Stimulated activated CD8-positive, alpha-beta memory T cell treated with anti-CD3 and anti-CD28 coated beads, Interleukin-12 subunit alpha, Interleukin-12 subunit beta, amount 100 ng/mL, for 24 hours (primary cell): Measurements from ENCODE around the gene ISG15.
"Not testable (repeated sequence)": the region's sequence is repeated elsewhere in the genome, so short reads cannot be mapped to it uniquely, and the experiment has no call there.

Experiments used
- DNase-seq: peaks from one replicate; pipeline ENCODE4 v3.0.0-alpha.2; 2020; ENCODE audit errors: extremely low read depth

The ISG15 gene

DNA sequence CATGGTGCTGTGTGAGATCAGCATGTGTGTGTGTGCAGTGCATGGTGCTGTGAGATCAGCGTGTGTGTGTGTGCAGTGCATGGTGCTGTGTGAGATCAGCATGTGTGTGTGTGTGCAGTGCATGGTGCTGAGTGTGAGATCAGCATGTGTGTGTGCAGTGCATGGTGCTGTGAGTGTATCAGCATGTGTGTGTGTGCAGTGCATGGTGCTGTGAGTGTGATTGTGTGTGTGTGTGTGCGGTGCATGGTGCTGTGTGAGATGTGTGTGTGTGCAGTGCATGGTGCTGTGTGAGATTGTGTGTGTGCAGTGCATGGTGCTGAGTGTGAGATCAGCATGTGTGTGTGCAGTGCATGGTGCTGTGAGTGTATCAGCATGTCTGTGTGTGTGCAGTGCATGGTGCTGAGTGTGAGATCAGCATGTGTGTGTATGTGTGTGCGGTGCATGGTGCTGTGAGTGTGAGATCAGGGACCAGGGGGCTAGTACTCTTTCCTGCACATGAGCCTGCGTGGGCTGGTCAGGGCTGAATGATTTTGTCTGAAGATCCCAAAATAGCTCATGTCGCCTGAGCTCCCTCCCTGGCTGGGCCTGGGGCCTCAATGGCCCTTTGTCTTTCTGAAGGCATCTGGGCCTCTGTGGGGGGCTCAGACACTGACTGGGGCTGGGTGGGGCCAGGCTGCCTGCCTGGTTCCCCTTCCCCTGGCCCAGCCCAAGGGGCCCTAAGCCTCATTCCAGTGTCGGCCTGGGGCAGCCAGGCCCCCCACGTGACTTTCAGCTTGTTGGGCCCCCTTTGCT, 17.8 kb downstream of the ISG15 start:
- not testable (repeated sequence) for DNase-seq

DNA sequence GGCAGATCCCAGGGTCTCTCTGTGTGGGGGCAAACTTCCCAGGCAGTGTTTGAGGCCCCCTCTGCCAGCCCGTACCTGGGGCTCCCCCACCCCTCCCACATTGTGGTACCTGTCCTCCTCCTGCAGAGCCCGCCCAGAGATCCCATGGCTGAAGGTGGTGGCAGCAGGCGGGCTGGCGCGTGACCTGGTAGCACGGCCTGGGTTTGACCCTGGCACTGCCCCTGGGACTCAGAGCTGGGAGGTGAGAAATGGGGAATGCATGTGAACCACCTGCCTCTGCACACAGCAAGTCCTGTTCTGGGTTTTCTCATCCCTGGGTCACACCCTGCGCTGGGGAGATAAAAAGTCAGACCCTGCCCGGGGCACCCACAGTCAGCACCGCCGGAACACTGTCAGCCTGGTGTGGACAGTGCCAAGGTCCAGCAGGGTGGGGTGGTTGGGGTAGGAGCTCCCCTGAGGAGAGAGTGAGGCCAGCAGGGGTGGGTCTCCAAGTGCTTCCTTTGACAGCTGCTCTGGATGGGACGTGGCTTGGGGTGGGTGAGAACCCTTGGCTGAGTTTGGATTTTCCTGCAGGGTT, 18.4 kb downstream of the ISG15 start:
- no peak for DNase-seq

DNA sequence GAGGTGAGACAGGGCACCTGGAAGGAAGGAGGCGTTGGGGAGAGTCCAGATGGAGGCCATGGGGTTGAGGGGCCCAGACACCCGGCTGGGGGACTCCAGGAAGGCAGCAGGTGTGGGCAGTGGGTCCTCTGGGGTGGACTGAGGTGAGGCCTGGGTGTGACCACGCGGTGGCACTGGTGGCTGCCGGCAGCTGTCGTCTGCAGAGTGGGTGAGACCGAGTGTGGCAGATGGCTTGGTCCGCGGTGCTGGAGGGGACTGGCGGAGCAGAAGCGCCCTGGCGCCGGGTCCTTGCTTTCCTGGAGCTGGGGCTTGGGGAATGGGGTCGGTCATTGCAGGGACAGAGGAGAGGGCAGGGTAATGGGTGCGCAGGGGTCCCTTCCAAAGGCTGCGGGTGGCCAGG, 19.1 kb downstream of the ISG15 start:
- DNase-seq = no peak

DNA sequence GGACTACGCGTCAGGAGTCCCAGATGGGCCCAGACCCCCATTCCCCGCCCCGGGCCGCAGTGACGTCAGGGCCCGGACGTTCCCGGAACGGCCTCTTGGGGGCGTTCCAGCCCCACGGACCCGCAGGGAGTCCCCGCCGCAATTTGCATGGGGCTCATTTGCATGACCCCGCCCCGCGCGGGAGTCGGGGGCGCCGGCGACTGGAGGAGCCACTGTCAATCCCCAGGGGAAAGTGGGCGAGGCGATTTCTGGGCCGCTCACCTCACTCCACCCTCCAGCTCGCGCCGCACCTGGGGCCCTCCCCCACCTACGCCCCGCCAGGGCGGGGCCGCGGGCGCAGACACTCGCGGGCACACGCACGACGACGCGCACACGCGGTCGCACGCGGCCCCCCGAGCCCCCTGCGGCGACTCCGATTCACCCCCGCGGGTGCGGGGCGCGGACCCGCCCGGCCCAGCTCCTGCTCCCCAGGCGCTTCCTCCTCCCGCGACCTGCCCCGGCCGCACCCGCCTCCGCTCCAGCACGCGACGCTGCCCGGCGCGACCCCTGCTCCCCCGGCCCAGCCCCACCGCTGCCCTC, 19.8 kb downstream of the ISG15 start:
- DNase-seq = peak; percentile 69

DNA sequence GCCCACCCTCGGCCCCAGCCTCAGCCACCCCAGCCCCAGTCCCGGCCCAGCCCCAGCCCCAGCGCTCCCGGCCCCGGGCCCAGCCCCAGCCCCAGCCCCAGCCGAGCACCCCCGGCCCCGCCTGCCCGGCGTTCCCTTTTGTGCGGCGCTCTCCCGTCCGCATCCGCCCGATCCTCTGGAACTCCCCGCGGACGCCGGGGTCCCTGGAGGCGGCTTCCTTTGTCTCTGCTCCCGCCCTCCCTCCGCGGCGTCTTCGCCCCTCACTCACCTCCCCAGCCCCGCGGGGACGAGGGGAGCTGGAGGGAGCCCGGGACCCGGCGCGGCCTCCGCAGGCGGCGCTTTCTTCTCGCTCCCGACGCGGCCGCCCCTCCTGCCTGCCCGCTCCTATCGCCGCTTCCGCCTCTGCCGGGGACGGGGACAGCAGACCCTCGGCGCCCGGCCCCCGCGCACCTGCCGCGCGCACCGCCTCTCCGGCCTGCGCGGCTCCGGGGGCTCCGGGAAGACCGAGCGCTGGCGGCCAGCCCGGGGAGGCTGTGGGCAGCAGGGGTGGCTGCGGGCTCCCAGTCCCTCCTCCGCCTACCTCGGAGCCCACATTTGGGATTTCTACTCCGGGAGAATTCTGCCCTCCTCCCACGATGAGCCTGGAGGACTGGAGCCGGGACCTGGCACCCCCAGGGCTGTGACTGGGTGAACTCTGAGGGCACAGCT, 20.6 kb downstream of the ISG15 start:
- DNase-seq = no peak

GRCh38 chr1:1034439-1034781, 21.1 kb downstream of the ISG15 start:
- no peak for DNase-seq

GRCh38 chr1:1035291-1035943, 22.1 kb downstream of the ISG15 start:
- no peak for DNase-seq

- DNase-seq = no peak
These were observed 24.4 kb downstream of the ISG15 start for GRCh38 chr1:1037366-1038327.

DNA sequence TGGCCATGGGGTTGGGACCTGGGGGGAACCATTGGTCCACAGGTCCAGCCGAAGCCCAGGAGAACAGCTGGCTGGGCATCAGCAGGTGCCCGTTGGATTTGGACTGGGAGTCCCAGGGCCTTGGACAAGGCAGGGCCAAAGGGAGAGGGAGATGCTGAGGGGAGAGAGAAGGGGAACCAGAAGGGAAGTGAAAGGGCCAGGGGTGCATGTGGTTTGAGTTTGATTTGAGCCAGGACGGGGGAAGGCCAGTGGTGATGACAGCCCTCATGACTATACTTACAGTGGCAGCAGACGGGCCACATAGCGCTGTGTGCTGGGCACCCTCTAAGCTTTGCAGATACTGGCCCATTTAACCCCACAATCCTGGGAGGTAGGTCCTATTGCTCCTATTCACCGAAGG, 25.4 kb downstream of the ISG15 start:
- no peak for DNase-seq

- no peak for DNase-seq
These were observed 26.0 kb downstream of the ISG15 start for GRCh38 chr1:1039145-1039910.

DNA sequence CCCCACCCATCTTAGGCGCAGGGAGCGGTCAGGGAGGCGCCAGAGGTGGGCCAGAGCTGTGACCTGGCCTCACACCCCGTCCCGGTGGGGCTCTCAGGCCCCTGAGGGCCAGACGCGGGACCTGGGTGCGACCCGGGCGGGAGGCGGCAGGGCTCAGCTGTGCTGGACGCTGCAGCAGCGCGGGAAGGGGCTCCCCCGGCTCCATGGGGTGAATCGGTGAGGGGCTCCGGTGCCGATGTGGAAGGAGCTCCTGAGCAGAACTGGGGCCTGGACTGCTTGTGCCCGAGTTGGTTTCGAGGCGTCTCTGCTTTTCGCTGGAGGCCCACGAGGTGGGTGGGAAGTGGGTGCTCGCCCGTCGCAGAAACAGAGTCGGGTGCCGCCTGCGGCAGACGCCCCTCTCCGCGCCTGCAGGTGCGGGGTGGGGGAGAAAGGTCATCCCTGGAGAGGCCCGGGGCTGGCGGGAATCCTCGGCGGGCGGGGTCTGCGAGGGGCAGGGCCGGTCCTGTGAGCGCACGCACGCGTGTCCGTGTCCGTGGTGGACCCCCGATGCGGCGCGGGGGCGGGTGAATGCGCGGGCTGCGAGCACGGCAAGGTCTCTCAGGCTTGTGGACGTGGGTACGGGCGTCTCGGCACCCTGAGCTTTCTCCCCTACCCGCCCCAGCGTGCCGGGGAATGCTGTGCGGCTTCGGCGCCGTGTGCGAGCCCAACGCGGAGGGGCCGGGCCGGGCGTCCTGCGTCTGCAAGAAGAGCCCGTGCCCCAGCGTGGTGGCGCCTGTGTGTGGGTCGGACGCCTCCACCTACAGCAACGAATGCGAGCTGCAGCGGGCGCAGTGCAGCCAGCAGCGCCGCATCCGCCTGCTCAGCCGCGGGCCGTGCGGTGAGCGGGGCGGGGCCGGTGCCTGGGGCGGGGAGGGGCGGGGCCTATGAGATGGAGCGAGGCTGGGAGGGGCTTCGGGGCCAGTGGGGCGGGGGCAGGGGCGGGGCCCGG, 27.0 kb downstream of the ISG15 start:
- peak; percentile 32 for DNase-seq

DNA sequence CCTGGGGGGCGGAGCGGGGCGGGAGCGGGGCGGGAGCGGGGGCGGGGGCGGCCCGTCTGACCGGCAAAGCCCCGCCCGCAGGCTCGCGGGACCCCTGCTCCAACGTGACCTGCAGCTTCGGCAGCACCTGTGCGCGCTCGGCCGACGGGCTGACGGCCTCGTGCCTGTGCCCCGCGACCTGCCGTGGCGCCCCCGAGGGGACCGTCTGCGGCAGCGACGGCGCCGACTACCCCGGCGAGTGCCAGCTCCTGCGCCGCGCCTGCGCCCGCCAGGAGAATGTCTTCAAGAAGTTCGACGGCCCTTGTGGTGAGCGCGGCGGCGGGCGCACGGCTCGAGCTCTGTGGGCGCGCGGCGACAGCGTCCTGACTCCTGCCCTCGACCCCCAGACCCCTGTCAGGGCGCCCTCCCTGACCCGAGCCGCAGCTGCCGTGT, 27.8 kb downstream of the ISG15 start:
- DNase-seq = no peak

- no peak for DNase-seq
These were observed 28.6 kb downstream of the ISG15 start for GRCh38 chr1:1041873-1042272.

DNA sequence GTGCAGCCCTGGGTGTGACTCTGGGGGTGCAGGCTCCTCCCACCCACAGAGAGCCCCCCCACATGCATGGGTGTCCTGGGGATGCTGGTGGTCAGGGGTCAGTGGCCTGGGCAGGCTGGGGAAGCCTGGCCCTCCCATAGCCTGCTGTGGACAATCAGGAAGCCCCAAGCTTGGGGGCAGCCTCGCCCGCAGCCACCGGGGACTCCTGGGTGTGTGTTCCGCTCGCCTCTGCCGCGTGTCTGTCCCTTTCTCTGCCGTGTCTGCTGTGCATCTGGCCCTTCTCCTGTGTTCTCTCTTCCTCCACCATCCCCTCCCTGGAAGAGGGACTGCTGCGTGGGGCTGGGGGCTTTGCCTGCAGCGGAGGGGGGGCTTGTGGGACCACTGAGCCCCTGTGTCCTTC, 29.5 kb downstream of the ISG15 start:
- DNase-seq = no peak

DNA sequence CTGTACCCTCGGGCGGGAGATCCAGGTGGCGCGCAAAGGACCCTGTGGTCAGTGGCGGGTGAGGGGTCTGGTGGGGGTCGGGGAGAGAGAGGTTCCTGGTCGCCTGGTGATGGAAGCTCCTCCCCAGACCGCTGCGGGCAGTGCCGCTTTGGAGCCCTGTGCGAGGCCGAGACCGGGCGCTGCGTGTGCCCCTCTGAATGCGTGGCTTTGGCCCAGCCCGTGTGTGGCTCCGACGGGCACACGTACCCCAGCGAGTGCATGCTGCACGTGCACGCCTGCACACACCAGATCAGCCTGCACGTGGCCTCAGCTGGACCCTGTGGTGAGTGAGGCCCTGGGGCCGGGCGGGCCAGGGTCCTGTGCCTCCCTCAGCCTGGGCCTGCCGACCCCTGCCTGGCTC, 30.1 kb downstream of the ISG15 start:
- DNase-seq = no peak

GRCh38 chr1:1043921-1044320, 30.6 kb downstream of the ISG15 start:
- no peak for DNase-seq

DNA sequence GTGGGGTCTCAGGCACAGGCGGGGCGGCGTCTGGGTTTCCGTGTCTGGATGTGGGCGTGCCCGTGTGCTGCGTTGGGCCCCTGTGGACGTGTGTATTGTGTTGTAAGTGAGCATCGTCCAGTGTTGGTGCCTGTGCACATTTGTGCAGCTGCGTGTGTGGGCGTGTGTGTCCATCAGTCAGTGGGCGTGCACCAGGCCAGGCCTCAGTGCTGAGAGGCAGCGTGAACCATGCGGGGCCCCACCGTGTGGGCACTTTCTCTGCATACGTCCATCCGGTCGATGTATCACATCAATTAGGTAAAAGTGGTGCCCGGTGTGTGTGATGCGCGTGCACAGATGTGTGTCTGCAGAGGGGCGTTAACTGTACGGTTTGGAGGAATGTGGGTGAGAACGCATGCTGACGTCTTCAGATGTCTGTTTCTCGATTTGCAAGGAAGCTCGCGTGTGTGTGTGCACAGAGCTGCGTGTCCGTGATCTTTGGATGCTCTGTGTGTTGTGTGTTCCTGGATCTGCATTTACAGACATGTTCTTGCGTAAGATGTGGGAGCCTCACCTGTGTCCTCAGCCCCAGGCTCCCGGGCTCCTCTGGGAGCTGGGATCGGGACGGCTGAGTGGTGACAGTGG, 31.3 kb downstream of the ISG15 start:
- DNase-seq = no peak

- no peak for DNase-seq
These were observed 31.8 kb downstream of the ISG15 start for GRCh38 chr1:1045129-1045528.

- no peak for DNase-seq
These were observed 32.9 kb downstream of the ISG15 start for GRCh38 chr1:1046243-1046642.
